ENCODE data around the gene HBG2. TPM values are rescaled to one million over a fixed set of nuclear protein-coding genes. Genes with fewer than 3 reads are reported as not detected.
"Not testable (repeated sequence)": the region's sequence is repeated elsewhere in the genome, so short reads cannot be mapped to it uniquely, and the experiment has no call there.

Gene HBG2
- total RNA-seq, 2 donors from 2014 or later = not detected

DNA sequence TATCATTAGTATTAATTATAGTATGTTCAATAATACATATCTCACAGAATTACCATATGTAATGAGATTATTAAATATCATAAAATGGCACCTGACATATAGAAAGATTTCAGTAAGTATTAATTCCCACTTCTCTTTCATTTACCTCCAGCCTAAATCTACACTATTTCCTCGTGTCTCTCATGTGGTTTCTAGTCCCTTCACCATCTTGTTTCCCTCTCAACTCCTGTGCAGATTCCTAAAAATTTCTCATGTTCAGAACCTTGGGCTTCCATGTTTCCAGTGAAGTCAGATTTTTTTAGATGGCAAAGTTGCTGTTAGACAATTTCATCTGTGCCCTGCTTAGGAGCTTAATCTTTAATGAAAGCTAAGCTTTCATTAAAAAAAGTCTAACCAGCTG, 29.3 kb upstream of the HBG2 start:
- DNase-seq = no peak
- ATAC-seq = no peak
- intact Hi-C loops (cut with DNase I) = no loop called here

- DNase-seq (no peak), ATAC-seq (no peak)
- intact Hi-C loops (cut with DNase I) = no loop called here
Observed at GRCh38 chr11:5283086-5283485, 28.5 kb upstream of the HBG2 start.

DNA sequence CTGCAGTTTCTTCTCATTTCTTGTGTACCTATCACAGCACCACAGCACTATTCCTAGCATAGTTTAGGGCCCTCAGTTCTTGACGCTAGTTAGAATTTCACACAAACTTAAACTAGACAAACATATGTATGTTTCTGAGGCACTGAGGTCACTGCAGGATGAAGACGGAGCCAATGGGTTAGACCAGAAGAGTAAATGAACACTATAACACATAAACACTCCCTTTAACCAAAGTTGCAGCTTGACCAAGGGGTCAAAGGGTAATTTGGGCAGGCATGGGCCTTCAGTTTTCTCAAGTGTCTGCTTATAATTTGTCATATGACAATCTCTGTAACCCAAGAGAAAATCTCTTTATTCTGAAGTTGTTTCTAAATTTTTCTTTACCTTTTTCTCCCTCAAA, 28.0 kb upstream of the HBG2 start:
- DNase-seq (no peak), ATAC-seq (no peak)
- intact Hi-C loops (cut with DNase I) = no loop called here

DNA sequence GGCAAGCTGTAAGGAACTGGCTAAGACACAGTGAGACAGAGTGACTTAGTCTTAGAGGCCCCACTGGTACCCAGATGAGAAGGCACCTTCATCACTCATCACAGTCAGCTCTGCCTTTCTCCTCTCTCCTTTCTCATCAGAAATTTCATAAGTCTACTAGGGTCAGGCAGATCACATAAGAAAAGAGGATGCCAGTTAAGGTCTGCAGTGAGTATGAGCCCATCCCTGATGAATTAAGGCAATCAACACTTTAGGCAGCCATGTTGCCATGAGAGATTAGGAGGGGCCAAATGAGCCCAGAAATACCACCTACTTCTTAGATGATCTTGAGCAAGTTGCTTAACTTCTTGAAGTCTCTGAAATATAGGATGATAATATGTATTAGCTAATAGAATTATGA, 27.0 kb upstream of the HBG2 start:
- ATAC-seq (no peak), DNase-seq (no peak)
- intact Hi-C loops (cut with DNase I) = no loop called here

DNA sequence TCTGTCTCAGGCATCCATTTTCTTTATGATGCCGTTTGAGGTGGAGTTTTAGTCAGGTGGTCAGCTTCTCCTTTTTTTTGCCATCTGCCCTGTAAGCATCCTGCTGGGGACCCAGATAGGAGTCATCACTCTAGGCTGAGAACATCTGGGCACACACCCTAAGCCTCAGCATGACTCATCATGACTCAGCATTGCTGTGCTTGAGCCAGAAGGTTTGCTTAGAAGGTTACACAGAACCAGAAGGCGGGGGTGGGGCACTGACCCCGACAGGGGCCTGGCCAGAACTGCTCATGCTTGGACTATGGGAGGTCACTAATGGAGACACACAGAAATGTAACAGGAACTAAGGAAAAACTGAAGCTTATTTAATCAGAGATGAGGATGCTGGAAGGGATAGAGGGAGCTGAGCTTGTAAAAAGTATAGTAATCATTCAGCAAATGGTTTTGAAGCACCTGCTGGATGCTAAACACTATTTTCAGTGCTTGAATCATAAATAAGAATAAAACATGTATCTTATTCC, 26.1 kb upstream of the HBG2 start:
- intact Hi-C loops (cut with DNase I) = no loop called here
- peak; percentile 69 for DNase-seq
- peak; percentile 55 to 95 for ATAC-seq

- DNase-seq = no peak
- no peak for ATAC-seq
- intact Hi-C loops (cut with DNase I) = no loop called here
Observed at GRCh38 chr11:5279471-5280090, 25.0 kb upstream of the HBG2 start.

DNA sequence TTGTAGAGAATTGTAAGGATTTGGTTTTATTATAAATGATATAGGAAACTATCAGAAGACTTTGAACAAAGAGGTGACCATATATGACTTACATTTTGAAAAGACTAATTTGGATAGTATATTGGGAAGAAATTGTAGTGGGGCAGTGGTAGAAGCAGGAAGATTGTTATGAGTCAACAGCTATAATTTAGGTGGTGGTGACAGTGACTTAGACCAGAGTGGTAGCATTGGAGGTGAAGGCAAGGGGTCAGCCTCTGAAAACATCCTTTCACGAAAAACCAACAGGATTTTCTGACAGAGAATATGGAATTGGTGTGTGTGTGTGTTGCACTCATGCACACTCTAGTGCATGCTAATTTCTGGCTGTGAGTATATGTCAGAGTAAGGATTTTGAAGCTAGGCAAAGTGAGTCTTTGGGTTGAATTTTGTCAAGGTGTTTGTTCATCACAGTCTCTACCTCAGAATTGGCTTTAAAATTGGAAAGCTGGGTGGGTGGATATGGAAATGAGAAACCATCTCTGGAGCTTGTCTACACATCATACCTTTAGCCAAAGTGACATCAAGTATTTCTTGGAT, 23.3 kb upstream of the HBG2 start:
- no peak for DNase-seq
- intact Hi-C loops (cut with DNase I) = no loop called here
- ATAC-seq = no peak

DNA sequence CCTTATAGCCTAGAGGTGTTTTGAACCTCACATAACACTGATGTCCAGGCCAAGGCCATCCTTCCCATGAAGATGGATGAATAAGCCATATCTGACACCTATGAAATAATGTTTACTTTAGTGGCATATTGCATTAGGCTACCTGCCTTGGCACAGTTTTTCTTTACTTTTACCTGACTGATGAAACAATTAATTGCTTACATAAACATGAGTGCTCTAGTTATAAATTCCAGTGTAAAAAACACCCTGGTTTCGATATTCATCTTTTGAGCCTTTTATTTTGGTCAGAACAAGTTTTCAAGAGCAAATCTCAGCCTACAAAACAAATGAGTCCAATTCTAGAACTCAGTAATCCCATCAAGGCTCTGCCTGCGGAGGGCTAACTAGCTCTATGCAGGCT, 22.1 kb upstream of the HBG2 start:
- intact Hi-C loops (cut with DNase I) = no loop called here
- no peak for DNase-seq
- no peak for ATAC-seq

DNA sequence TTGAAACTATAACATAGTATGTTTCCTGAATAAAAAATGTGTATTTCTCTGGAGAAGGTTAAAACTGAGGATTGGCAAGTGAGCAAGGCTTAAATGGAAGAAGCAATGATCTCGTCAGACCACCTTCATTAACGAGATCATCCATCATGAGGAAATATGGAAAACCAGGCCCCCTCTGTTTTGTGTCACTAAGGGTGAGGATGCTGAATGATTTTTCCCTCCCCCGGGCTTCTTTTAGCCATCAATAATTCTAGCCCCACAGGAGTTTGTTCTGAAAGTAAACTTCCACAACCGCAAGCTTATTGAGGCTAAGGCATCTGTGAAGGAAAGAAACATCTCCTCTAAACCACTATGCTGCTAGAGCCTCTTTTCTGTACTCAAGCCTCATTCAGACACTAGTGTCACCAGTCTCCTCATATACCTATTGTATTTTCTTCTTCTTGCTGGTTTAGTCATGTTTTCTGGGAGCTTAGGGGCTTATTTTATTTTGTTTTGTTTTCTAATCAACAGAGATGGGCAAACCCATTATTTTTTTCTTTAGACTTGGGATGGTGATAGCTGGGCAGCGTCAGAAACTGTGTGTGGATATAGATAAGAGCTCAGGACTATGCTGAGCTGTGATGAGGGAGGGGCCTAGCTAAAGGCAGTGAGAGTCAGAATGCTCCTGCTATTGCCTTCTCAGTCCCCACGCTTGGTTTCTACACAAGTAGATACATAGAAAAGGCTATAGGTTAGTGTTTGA, 21.0 kb upstream of the HBG2 start:
- no peak for ATAC-seq
- intact Hi-C loops (cut with DNase I) = no loop called here
- no peak for DNase-seq

GRCh38 chr11:5274395-5274794, 19.8 kb upstream of the HBG2 start:
- DNase-seq (no peak), ATAC-seq (no peak)
- intact Hi-C loops (cut with DNase I) = no loop called here

DNA sequence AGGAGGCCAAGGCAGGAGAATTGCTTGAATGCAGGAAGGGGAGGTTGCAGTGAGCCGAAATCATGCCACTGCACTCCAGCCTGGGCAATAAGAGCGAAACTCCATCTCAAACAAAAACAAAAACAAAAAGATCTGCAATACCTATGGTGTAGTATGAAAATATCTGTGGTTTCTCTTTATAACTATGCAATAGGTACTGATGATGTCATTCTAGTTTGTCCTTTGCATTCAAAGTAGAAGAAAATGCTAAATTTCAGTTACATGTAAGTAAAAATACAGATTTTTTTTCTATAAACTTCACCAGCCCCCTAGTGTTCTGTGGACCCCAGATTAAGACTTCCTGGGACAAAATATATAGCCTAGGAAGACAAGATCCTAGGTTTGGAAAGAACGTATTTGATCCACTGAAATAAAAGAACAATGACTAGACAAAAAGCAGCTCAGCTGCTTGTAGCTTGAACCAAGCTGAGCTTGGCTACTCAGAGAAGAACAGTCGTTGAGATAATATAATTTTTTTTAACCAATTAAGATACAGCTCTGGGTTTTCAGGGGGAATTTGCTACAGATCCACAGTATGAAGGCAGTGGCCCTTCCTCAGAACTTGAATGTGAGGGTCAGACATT, 17.9 kb upstream of the HBG2 start:
- intact Hi-C loops (cut with DNase I) = no loop called here
- no peak for ATAC-seq
- no peak for DNase-seq

GRCh38 chr11:5269715-5270147, 15.2 kb upstream of the HBG2 start, which contains the start of gene HBE1:
Gene HBE1 (minus strand): TSS chr11:5269945. CDS start chr11:5269890, 55 bp downstream.
- no peak for ATAC-seq
- intact Hi-C loops (cut with DNase I) = no loop called here

DNA sequence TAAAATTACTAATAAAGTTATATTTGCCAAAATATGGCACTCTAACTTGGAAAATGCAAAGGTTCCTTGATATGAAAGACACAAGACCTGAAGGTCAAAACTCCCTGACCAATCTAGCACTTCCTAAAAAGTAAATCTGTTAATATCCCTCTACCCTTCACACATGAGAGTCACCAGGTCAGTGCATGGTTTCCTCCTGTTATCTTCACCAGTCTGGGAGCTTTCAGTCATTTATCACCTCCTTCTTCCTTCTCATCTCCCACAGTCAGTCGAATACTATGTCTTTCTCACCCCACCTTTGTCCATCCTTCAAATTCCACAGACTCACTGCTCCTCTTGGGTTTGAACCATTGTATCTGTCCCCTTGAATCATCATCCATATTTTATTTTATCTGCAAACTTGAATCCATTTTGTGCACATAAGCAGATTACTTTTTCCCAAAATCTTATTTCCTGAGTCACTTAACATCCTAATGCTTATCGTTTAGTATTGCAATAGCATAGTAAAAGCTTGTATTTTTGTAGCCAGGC, 12.5 kb upstream of the HBG2 start:
- no peak for ATAC-seq
- no peak for DNase-seq
- intact Hi-C loops (cut with DNase I) = no loop called here

More at GRCh38 chr11:5269715-5270147, 15.2 kb upstream of the HBG2 start, which contains the start of gene HBE1:
- DNase-seq = no peak

DNA sequence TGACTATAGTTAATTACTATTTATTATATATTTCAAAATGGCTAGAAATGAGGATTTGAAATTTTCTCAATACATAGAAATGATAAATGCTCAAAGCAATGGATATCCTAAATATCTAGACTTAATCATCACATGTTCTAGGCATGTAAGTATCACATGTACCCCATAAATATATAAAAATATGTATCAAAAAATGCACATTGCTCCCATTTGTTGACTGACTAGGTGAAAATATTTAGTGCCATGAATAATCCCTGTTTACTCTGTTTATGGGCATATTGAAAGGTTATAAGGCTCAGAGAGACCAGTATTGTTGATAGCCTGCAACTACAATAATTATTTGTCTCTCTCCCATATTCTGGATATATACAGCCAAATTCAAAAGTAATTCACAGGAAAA, 12.0 kb upstream of the HBG2 start:
- ATAC-seq = no peak
- no peak for DNase-seq
- intact Hi-C loops (cut with DNase I) = no loop called here

DNA sequence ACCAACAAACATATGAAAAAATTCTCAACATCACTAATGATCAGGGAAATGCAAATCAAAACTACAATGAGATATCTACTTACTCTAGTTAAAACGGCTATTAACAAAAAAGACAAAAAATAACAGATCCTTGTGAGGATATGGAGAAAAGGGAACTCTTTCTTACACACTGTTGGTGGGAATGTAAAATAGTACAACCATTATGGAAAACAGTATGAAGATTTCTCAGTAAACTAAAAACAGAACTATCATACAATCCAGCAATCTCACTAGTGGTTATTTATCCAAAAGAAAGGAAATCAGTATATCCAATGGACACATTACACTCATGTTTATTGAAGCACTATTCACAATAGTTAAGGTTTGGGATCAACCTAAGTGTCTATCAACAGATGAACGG, 11.3 kb upstream of the HBG2 start:
- DNase-seq = no peak

DNA sequence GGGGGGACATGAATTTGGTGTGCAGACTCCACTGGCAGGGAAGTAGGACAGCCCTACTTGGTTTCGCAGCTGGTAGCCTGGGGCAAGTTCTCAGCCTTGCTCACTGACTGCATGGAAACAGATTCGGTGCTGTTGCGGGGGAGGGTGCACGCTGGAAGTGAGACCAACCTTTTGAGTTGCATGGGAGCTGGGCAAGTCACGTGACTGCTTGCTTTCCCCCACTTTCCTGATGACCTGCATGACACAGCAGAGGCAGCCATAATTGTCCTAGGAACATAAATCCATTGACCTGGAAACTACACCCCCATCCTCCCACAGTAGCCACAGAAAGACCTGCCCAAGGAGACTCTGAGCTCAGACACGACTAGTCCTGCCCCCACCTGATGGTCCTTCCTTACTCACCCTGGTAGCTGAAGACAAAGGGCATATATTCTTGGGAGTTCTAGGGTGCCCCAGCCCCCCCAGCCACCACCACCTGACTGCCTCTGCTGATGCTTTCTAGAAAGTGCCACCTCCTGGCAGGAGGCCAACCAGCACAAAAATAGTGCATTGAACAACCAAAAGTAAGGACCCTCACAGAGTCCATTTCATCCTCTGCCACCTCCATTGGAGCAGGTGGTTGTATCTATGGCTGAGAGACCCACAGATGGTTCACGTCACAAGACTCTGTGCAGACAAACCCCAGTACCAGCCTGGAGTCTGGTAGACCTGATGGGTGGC, 4.1 kb upstream of the HBG2 start:
- intact Hi-C loops (cut with DNase I) = no loop called here
- no peak for DNase-seq
- no peak for ATAC-seq

More for the DNA sequence above, 11.3 kb upstream of the HBG2 start:
- no peak for ATAC-seq
- intact Hi-C loops (cut with DNase I) = no loop called here

DNA sequence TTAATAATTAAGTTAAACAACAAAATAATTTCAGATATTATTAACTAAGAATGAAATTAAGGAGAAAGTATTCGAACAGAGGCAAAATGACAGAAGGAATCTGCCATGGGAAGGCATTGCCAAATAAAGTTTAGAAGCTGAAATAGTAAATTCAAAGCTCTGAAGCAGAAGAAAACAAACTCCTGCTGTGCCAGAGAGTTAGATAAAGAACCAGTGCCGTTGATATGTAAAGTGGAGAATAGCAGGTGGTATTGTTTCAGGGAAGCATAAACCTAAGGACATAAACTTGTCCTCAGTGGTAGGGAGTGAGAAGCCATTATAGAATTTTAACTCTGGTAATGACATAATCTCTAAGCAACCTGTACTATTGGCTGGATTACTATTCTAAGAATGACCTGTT, 2.7 kb upstream of the HBG2 start:
- no peak for ATAC-seq
- DNase-seq = no peak
- intact Hi-C loops (cut with DNase I) = no loop called here

- ATAC-seq; DNase-seq; intact Hi-C loops (cut with DNase I): not testable (repeated sequence)
Observed at GRCh38 chr11:5254023-5254422, 558 bp downstream of the HBG2 start.

DNA sequence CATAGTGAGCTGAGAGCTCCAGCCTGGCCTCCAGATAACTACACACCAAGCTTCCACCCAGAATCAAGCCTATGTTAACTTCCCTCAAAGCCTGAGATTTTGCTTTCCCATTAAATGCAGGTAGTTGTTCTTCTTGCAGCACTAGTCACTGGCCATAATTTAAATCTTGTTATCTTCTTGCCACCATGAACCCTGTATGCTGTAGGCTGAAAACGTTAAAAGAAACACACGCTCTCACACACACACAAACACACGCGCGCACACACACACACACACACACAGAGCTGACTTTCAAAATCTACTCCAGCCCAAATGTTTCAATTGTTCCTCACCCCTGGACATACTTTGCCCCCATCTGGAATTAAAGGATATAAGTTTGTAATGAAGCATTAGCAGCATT, 1.1 kb downstream of the HBG2 start:
- DNase-seq; intact Hi-C loops (cut with DNase I); ATAC-seq: not testable (repeated sequence)
